Measurements from ENCODE around the gene KCTD15.

KCTD15 gene

GRCh38 chr19:33797802-33798671, 1.4 kb downstream of the KCTD15 start:
- no peak for DNase-seq (ENCODE audit: low read depth)

DNA sequence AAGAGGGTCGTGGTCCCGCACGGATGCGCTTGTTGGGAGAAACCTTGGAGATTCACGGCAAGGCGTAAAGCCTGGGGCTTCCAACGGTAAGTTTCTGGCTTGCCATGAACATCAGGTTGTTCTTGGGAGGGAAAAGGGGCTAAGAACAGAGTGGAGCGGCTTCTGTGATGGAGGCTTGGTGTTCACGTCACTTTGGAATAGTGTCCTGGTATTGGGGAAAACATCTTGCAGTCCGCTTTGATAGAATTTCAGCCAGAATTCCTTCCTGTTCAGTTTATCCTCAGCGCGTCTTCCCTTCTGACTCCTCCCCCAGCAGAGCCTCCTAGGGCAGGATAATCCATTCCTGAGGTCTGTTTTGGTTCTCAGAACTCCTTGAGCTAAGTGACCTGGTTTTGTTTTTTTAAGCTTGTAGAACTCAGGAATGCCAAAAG, 2.0 kb downstream of the KCTD15 start:
- no peak for DNase-seq (ENCODE audit: low read depth)

DNA sequence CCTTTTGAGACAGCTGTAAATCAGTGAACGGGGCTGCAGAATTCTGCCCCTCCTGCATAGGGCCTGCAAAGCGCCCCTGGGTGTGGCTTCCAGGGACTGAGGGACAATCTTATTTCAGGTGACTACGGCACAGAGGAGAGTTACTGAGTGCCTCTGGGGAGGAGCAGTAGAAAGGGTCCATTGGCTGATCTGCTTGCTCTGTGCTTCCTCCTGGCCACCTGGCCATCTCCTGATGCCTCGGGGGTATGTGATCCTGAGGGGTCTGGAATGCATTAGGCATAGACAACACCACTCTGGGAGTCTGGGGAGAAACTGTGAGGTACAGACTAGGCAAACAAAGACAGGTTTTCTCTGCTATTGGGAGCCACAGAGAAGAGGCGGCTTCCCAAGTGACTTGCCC, 2.8 kb downstream of the KCTD15 start:
- DNase-seq (ENCODE audit: low read depth), result no peak

DNA sequence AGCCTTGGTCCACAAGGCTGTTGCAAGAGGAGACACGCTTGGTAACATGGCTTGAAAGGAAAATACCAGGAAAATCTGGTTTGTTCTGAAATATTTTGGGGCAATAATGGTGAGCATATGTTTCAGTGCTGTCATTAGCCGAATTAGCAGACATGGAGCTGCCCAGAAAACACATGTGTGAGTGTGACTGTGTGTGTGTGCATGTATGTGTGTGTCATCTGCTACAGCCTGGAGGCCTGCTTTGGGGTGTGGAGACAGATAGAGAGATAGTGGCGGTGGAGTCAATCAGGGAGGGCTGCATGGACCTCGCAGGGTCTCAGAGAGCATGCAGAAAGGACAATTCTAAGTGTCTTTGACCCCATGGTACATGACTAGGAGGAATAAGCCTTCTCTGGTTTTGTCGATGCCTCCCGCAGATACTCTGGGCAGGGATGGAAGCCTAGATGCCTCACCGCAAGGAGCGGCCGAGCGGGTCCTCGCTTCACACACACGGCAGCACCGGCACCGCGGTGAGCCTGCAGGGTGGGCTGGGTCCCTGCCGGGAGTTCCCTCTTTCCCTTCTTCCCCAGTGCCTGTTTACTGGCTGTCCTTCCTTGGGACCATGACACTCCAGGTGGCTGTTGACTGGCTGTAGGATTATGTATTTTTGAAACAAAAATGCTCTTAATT, 3.5 kb downstream of the KCTD15 start:
- DNase-seq (ENCODE audit: low read depth), result no peak

DNA sequence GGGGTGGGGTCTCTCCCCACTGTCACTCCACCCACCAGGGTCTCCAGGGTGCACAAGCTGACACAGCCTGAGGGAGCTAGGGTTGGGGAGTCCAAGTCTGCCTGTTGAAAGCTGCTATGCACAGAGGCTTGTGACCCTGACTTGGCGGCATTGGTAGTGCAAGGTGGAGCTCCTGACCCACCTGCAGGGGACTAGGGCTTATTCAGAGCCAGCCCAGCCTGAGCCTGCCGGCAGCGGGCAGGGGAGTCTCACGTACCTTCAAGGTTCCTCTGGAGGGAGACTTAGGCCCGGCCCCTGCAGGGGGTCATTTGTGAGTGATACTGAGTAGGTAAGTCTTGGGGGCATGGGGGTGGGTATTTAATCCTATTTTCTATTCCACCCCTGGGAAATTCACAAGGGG, 4.7 kb downstream of the KCTD15 start:
- no peak for DNase-seq (ENCODE audit: low read depth)

GRCh38 chr19:33802001-33802400, 5.3 kb downstream of the KCTD15 start:
- DNase-seq (ENCODE audit: low read depth), result no peak

GRCh38 chr19:33802801-33803200, 6.1 kb downstream of the KCTD15 start:
- no peak for DNase-seq (ENCODE audit: low read depth)

DNA sequence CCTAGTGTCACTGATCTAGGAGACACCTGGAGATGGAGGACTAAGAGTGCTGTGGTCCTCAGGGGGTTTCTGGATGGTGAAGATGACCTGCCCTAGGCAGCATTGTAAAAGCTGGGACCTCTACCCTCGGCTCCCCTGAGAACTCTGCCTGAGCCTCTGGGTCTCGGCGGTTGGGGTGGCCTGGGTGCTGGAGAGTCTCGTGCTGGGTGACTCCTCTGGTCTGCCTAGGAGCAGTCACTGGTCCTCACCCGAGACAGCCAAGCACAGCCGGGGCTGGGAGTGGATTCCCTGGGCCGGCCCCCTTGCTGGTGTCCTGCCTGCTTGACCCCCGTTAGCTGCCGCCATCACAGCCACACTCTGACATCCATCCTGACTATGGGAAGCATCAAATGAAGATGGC, 6.7 kb downstream of the KCTD15 start:
- DNase-seq (ENCODE audit: low read depth), result no peak

- DNase-seq (ENCODE audit: low read depth), result no peak
These were observed 7.5 kb downstream of the KCTD15 start for GRCh38 chr19:33804021-33804799.

GRCh38 chr19:33805313-33805712, 8.6 kb downstream of the KCTD15 start:
- no peak for DNase-seq (ENCODE audit: low read depth)

DNA sequence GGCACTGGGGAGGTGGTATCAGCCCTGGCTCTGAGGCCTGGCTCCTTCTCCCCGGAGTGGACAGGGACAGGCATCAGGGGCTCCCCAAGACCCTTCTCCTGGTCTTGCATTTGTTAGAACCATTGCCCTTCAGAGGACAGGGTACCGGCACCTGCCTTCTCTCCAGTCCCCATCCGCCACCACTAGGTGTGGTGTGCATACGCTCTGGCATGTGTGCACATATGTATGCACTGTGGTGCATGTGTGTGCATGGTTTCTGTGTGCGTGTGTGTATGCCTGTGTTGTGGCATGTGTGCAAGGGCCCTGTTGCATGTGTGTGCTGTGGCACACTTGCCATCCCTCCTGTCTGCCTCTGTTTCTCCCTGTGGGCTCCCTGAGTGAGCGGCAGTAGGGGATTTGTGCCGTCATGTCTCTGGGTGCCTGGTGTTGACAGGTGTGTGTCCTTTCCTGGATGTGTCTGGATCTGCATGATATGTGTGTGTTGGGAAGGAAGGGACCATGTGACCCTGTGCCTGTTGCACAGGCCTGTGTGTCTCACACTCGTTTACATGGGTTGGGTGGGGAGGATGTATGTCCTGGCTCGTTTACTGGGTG, 9.3 kb downstream of the KCTD15 start:
- no peak for DNase-seq (ENCODE audit: low read depth)

- DNase-seq (ENCODE audit: low read depth), result no peak
These were observed 9.8 kb downstream of the KCTD15 start for GRCh38 chr19:33806434-33806881.

DNA sequence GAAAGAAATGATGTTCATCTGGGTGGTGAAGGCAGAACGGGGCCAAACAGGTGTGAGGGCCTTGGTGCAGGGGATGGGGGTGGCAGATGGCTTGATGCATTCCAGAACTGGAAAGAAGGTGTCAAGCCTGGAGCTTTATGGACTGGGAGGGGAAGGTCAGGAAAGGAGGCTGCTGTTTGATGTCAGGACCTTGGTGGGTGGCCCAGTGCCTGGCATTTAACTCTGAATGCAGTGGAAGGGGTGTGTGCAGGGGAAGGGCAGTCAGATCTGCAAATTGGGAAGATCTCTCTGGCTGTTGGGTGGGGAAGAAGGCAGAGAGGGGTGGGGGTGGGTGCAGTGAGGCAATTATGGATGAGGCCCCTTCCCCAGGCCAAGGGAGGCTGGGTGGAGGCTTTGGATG, 11.7 kb downstream of the KCTD15 start:
- no peak for DNase-seq (ENCODE audit: low read depth)

GRCh38 chr19:33809960-33810359, 13.3 kb downstream of the KCTD15 start:
- DNase-seq (ENCODE audit: low read depth), result no peak

DNA sequence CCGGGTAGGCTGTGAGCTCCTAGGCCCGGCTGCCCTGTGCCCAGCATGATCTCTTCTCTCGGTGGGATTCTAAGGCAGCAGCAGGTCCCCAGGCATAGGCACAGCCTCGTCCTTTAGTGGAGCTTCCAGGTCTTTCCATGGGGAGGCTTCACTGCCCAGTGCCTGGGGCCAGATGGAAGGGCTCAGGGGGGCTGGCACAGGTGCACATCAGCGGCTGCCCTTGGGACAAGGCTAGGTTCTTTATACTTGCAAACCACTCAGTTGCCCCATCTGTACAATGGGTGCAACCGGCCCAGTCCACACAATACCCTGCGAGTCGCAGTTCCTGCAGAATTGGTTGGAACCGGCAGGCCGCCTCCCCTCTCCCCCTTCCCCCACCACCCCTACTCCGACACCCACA, 14.2 kb downstream of the KCTD15 start:
- no peak for DNase-seq (ENCODE audit: low read depth)

DNA sequence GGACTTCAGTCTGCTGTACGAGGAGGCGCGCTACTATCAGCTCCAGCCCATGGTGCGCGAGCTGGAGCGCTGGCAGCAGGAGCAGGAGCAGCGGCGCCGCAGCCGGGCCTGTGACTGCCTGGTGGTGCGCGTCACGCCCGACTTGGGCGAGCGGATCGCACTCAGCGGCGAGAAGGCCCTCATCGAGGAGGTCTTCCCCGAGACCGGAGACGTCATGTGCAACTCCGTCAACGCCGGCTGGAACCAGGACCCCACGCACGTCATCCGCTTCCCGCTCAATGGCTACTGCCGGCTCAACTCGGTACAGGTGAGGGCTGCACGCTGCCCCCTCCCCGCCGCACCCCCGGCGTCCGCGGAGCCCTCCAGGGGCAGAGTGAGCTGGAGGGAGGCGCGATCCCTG, 14.6 kb downstream of the KCTD15 start:
- DNase-seq (ENCODE audit: low read depth), result no peak

DNA sequence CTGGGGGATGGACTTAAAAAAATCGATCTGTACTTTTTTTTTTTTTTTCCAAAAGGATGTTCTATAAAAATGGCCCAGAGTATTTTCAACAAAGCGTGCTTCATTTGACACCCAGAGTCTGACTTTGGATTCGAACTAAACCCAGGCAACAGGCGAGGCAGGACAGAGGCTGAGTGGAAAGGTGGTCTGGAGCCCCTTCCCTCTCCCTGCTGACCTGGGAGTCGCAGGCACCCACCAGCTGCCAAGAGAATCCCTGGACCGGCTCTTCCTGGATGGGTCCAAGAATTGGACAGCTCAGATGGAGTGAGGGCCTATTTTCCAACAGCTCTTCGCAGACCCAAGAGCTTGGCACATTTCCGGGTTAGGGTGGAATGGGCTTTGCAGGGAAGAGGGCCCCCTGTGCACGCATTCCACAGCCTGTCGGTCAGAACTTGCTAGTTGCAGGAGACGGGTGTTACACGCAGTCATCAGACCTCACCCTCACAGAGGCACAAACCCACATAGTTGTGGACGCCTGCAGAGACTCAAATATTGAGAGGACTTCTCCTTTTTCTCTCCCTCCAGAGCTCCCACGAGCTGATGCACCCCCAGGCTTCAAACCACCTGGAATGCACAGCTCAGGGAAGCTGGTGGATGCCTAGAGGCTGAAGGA, 15.2 kb downstream of the KCTD15 start:
- DNase-seq (ENCODE audit: low read depth), result no peak

- no peak for DNase-seq (ENCODE audit: low read depth)
These were observed 16.0 kb downstream of the KCTD15 start for GRCh38 chr19:33812388-33813330.

- no peak for DNase-seq (ENCODE audit: low read depth)
These were observed 16.9 kb downstream of the KCTD15 start for GRCh38 chr19:33813391-33814101.

All from activated T-helper 1 cell treated with Interleukin-2 at 50 U/mL for 16 hours (primary cell).